Smooth muscle cell of the brain vasculature (primary cell): ENCODE results near the gene RGL1.
"Not testable (repeated sequence)": the region's sequence is repeated elsewhere in the genome, so short reads cannot be mapped to it uniquely, and the experiment has no call there.

Experiments used
- DNase-seq: peaks from one replicate; pipeline ENCODE4 v3.0.0-alpha.2; 2012; ENCODE audit warnings: low read depth, low spot score

The RGL1 gene

DNA sequence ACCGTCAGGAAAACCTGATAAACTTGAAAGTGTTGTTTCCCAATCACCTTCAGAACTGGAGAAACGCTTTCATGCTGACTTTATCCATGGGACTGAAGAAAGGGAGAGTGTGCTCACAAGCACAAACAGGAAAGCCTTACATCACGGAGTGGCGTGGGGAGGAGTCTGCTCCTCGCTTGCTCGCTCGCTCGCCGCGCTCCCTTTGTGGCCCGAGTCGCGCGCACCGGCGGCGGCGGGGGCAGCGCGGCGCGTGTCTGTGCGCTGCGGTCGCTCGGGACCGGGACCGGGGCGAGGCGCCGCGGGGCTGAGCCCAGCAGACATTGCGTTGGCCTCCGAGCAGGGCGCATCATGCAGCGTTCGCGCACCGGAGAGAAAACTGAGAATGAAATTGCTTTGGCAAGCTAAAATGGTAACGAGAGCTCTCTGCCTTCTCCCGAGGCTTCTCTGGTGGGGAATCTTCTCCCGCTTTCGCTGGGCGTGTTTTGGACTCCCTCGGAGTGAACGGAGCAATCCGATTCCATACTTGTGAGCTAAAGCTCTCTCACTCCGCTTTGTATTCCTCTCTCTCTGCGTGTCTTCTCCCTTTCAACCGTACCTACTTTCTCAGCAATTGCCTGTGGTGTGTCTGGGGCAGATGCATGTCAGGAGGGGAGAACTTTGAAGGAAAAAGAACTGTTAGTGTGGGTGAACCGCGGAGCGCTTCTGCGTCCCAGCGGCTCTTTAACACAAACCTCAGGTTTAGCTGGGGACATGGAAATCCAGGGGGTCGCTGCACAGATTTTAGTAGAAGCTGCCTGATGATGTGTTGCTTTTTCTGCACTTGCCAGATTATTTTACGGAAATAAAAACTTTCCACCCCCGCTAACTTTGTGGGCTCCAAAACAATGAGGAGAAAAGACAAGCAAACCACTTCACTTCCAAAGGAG, at the start of gene RGL1:
Gene RGL1 (plus strand): TSS at position 205 of the 926 bp plus-strand sequence. CDS start 178 bp downstream, at position 383.
- DNase-seq, result no peak

- DNase-seq, result no peak
These were observed 48.6 kb upstream of the RGL1 start for GRCh38 chr1:183756326-183756725.

DNA sequence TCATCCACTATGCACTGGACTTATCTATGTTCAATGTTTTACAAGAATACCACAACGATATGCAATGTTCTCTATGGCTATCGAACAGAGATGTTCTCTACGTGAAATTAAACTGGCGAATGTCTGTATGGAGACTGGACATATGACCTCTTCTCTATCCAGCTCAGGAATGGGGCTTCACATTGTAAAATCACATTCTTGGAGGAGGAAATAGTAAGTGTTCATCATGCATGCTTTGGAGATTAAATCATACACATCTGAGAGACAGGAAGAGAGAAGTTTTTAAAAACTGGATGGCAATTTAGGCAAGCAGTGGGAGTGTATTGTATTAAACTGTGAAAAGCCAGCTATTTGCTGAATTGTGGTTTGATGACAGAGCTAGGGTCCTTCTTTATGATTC, 47.9 kb upstream of the RGL1 start:
- no peak for DNase-seq

DNA sequence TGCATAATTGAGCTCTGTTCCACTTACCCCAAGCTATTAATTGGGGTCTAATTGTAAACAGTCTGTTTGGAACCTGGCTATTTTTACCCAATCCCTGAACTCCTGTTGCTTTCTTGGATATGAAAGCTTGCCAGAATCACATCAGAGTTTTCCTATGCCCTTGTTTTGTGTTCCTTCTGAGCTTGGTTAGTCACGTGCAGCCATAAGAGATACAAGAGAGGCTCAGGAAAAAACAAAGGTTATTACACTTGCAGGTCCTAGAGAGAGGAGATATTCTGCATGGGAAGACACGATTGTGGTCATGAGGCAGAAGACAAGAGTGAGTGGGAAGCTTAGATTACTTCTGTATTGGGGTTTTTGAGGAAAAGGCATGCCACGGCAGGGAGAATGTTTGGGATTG, 46.0 kb upstream of the RGL1 start:
- no peak for DNase-seq

- DNase-seq, result no peak
These were observed 44.3 kb upstream of the RGL1 start for GRCh38 chr1:183760661-183761060.

GRCh38 chr1:183761871-183762270, 43.0 kb upstream of the RGL1 start:
- no peak for DNase-seq

GRCh38 chr1:183762856-183763255, 42.1 kb upstream of the RGL1 start:
- DNase-seq, result not testable (repeated sequence)

- no peak for DNase-seq
These were observed 39.9 kb upstream of the RGL1 start for GRCh38 chr1:183764981-183765380.

DNA sequence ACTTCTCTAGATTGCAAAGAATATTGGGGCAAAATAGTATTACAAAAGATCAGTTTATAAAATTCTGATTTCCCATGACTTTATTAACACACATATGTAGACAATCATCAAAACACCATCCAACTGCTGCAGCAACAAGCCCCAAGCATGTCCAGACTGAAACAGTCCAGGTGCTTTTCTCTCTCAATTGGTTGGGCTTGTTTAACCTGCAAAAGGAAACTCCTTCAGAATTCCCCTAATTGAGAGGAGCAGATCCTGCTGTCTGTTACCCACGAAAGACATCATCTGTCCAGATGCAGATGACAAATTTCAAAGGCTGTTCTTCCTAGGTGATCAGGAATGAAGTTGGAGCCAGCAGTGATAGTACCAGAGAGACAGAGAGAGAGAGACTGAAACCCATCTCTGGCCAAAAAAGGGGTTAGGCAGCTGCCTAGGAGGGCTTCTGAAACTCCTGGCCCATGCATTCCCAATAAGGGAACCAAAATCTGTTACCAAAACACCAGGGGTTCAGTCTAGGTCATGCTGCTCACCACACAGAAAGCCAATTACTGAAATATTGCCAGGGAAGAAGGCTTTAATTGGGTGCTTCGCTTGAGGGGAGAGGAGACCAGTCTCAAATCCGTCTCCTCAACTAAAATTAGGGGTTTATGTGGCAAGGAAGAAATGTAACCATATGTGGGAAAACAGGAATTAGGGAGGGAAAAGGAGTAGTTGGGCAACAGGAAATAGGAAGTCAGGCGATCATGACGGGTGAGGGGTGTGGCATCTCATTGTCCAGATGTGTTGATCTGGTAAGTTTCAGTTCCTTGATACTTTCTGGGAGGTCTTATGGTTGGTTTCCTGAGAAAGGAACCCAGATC, 34.7 kb upstream of the RGL1 start:
- no peak for DNase-seq

- DNase-seq, result no peak
These were observed 34.1 kb upstream of the RGL1 start for GRCh38 chr1:183770816-183771128.

DNA sequence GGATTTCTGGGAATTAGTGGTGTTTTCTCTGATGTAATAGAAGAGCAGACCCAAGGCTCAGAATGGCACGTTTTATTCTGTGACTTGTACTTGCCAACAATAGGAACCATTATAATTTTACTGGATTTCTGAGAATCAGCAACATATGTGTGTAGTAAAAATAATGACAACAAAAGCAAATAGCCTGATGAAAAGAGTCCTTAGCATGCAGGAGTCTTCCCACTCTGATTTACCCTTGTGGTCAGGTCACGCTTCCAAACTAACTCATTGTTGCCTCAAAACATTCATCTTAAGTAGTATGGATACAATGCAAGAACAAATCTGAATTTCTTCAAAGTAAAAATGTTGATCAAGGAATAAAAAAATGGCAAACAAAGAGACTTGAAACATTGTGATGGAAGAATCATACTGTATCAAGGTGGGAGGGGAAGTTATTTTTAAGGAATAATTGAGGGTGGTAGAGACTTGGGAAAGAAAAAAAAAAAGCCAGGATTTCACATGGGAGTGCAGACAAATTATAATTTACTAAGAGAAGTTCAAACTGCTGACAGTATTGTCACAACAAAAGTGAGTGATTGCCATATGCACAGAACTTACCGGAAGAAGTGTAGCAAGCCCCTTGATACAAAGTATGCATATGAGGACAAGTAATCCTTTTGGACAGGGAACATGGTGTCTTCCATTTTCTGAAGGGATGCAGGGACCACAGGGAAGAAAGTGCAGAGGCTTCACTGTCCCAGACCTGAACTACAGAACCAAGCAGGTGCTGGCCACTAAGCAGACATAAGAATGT, 31.2 kb upstream of the RGL1 start:
- no peak for DNase-seq

GRCh38 chr1:183774938-183775337, 30.0 kb upstream of the RGL1 start:
- DNase-seq, result no peak

GRCh38 chr1:183776731-183777130, 28.2 kb upstream of the RGL1 start:
- DNase-seq, result no peak

DNA sequence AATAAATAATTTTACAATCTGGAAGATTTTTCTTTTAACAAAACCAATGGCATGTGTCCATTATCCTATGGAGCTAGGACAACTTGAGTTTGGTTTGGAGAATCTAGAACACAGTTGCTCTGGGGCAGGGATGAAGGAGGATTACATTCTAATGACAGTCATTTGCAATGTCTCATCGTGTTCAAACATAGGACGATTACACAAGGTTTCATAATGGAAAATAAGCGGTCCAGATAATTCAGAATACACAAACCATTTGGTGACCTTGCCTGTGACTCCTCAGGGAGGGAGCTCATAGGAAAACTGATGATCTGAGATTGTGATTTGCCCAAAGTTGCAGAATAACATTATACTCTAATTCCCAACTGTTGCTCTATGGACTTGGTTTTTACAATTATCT, 27.6 kb upstream of the RGL1 start:
- no peak for DNase-seq

GRCh38 chr1:183778045-183778444, 26.9 kb upstream of the RGL1 start:
- peak; percentile 21 for DNase-seq

DNA sequence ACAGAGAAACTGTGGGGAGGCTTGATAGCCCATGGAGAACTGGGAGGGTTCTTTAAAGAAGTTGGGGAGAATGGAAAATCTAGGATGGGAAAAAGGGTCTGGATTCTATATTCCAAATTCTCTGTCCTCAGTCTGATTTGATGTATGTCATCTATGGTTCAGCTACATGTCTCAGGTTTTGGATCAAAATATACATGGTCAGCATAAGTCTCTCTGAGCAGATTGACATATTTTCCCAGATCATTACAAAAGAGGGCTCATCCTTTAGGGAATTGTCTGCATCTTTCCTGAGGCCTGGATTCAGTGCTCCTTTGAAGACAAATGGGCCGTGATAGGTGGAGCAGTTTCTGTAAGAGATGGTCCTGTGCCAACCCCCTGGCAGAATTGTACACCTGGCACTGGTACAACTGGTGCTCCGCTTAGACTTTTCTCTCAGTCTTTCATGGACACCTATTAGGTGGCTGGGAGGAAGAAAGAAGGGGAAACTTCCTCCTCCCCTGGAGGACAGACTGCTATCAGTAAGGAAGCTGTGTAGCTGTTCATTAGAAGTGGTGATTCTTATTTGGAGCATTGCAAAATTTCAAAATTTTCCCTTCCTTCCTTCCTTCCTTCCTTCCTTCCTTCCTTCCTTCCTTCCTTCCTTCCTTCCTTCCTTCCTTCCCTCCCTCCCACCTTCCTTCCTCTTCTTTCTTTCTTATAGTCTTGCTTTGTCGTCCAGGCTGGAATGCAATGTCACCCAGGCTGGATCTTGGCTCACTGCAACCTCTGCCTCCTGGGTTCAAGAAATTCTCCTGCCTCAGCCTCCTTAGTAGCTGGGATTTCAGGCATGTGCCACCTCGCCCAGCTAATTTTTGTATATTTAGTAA, 26.1 kb upstream of the RGL1 start:
- DNase-seq, result no peak

DNA sequence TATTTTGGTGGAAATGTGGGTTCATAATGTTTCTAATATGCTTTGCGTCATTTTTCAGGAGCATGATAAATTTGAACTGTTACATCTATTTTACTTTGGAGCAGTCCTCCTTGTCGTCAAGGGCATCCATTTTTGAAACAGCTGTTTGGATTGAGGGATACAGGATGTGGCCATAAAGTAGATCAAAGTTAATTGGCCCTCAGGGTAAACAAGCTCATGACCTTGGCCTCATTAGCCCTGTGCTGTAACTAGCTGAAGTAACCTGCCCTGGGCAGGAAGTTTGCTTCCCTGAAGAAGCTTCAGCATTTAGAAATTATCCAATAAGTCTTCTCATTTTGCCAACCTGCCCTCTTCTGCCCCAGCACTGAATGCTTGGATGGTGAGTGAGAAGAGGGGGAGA, 24.8 kb upstream of the RGL1 start:
- DNase-seq, result no peak

DNA sequence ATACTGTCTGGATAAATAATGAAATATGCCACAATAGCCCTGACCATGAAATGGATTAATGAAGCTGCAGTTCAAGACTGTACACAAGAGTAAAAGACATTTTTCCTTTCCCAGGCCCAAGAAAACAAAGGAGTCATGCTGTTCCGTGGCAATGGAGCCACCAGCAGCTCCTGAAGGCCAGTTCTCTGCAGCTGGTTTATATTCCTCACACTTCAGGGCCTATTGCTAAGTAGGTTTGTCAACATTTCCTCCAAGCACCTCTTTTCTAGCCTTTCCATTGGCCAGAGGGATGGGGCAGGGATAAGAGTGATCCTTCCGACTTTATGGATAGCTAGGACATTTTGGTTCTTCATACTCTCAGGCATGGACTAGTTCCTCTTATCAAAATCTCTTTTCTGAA, 24.2 kb upstream of the RGL1 start:
- DNase-seq, result no peak

DNA sequence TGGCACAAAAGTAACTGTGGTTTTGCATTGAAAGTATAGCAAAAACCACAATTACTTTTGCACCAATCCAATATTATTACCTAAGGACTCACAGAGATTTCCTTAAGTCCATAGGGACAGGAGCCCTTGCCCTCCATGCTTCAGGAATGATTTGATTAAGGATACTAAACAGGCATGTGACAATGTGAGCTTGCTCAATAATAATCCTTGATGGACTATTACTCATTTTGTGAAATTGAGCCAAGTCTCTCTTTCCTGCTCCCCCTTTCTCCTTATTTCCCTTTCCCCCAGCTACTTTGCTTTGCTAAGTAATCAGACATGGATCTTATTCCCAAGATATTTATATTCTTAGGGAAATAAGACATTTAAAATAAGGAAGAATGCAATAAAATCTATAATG, 21.6 kb upstream of the RGL1 start:
- no peak for DNase-seq

DNA sequence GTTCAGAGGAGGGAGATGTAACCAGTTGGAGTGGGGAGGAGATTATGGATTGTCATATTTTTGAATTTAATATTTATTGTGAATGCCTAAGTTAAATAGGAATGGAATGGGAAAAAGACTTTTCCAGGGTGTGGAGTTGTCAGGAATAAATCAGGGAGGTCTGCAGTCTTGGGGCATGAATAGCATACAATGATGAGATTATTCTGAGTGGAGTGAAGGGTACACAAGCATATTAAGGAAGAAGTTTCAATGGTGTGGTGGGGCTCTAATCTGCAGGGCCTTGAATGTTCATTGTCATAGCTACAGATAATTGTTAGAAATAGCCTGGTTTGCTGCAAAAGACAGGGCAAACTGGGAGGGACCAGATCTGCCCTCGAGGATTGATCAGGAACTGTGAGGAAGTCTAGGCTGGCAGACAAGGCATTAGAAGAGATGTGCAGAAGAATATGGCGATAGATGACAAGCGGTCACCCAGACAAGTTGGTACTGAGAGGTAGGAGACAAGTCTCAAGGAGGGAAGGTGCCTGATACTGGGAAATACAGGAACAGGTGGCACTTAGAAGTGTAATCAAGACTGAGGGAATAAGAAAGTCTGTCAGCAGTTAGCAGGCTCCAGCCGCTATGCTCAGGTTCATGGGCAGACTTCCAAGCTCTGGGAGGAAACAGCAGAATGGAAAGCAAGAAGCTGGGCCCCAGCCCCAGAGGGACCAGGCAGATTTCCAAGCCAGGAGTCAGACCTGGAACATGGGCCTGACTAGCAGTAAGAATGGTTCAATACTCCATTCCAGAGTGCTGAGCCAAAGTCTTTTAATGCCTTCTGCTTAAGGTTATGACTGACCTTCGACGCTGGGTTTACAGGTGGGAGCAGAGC, 20.9 kb upstream of the RGL1 start:
- peak; percentile 49 for DNase-seq
